ENCODE results near the gene REL. TPM values are rescaled to one million over a fixed set of nuclear protein-coding genes. Genes with fewer than 3 reads are reported as not detected.

The REL gene
- total and polyA plus RNA-seq, 9 of the 15 experiments (the other 6 are each of a cell fraction or from before 2014, with no cell fraction given): 0.63 to 8.6 (median 6.3) TPM

- TF ChIP-seq HNRNPK (IDR thresholded peaks at IDR 0.05; ENCODE audit: low read depth, low read length, poor library complexity, severe bottlenecking) (no peak), NUFIP1 (IDR thresholded peaks at IDR 0.05; ENCODE audit: partially characterized antibody) (no peak), THAP7 (CRISPR knock-in tag; IDR thresholded peaks at IDR 0.05) (no peak), STAG1 (CRISPR knock-in tag; IDR thresholded peaks at IDR 0.05; ENCODE audit: borderline replicate concordance) (no peak), POLR2A (conservative IDR thresholded peaks at IDR 0.05) (peak; percentile 85), EHMT2 (IDR thresholded peaks at IDR 0.05) (no peak), E4F1 (CRISPR knock-in tag; IDR thresholded peaks at IDR 0.05; ENCODE audit: borderline replicate concordance) (no peak), ETV5 (CRISPR knock-in tag; IDR thresholded peaks at IDR 0.05; ENCODE audit: low read depth) (no peak), GATAD2B (IDR thresholded peaks at IDR 0.05; ENCODE audit: borderline replicate concordance) (peak; percentile 38; the same call in 1 of the 2 replicates), RBBP5 (IDR thresholded peaks at IDR 0.05; ENCODE audit: borderline replicate concordance, insufficient read depth, low read length, poor library complexity, severe bottlenecking) (peak; percentile 64), ZNF717 (CRISPR knock-in tag; IDR thresholded peaks at IDR 0.05) (no peak), KAT8 (IDR thresholded peaks at IDR 0.05; ENCODE audit: low read depth) (no peak), HIVEP1 (CRISPR knock-in tag; IDR thresholded peaks at IDR 0.05) (no peak), ZNF175 (CRISPR knock-in tag; IDR thresholded peaks at IDR 0.05; ENCODE audit: low read depth) (no peak), MAFF (IDR thresholded peaks at IDR 0.05; ENCODE audit: low read length) (no peak), BDP1 (IDR thresholded peaks at IDR 0.05; ENCODE audit: insufficient read depth, insufficient read length) (no peak), ETS2 (tag; IDR thresholded peaks at IDR 0.05; ENCODE audit: borderline replicate concordance, poor library complexity, severe bottlenecking) (no peak), CCAR2 (IDR thresholded peaks at IDR 0.05; ENCODE audit: low read depth, low read length) (no peak), PCBP1 (IDR thresholded peaks at IDR 0.05; ENCODE audit: low read depth, low read length, poor library complexity, severe bottlenecking) (peak; percentile 82)
- TF ChIP-seq, protein P1, sequence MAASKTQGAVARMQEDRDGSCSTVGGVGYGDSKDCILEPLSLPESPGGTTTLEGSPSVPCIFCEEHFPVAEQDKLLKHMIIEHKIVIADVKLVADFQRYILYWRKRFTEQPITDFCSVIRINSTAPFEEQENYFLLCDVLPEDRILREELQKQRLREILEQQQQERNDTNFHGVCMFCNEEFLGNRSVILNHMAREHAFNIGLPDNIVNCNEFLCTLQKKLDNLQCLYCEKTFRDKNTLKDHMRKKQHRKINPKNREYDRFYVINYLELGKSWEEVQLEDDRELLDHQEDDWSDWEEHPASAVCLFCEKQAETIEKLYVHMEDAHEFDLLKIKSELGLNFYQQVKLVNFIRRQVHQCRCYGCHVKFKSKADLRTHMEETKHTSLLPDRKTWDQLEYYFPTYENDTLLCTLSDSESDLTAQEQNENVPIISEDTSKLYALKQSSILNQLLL (CRISPR knock-in tag; IDR thresholded peaks at IDR 0.05; ENCODE audit: borderline replicate concordance): no peak
- TF ChIP-seq, protein P2, sequence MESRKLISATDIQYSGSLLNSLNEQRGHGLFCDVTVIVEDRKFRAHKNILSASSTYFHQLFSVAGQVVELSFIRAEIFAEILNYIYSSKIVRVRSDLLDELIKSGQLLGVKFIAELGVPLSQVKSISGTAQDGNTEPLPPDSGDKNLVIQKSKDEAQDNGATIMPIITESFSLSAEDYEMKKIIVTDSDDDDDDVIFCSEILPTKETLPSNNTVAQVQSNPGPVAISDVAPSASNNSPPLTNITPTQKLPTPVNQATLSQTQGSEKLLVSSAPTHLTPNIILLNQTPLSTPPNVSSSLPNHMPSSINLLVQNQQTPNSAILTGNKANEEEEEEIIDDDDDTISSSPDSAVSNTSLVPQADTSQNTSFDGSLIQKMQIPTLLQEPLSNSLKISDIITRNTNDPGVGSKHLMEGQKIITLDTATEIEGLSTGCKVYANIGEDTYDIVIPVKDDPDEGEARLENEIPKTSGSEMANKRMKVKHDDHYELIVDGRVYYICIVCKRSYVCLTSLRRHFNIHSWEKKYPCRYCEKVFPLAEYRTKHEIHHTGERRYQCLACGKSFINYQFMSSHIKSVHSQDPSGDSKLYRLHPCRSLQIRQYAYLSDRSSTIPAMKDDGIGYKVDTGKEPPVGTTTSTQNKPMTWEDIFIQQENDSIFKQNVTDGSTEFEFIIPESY (CRISPR knock-in tag; IDR thresholded peaks at IDR 0.05): no peak
Observed at GRCh38 chr2:60881047-60881932, at the start of gene REL (continued).
